OCI-M2 (cell line): Measurements from ENCODE around the gene KANK4.
"Not testable (repeated sequence)": the region's sequence is repeated elsewhere in the genome, so short reads cannot be mapped to it uniquely, and the experiment has no call there.

ENCODE experiments used
- DNase-seq: peaks from one replicate; lab custom pipeline; 2025; ENCODE audit not compliant: unreplicated experiment; lab: John Stamatoyannopoulos, UW

KANK4 gene

GRCh38 chr1:62276791-62277190 lies 42.4 kb downstream of the KANK4 start:
- DNase-seq = no peak

DNA sequence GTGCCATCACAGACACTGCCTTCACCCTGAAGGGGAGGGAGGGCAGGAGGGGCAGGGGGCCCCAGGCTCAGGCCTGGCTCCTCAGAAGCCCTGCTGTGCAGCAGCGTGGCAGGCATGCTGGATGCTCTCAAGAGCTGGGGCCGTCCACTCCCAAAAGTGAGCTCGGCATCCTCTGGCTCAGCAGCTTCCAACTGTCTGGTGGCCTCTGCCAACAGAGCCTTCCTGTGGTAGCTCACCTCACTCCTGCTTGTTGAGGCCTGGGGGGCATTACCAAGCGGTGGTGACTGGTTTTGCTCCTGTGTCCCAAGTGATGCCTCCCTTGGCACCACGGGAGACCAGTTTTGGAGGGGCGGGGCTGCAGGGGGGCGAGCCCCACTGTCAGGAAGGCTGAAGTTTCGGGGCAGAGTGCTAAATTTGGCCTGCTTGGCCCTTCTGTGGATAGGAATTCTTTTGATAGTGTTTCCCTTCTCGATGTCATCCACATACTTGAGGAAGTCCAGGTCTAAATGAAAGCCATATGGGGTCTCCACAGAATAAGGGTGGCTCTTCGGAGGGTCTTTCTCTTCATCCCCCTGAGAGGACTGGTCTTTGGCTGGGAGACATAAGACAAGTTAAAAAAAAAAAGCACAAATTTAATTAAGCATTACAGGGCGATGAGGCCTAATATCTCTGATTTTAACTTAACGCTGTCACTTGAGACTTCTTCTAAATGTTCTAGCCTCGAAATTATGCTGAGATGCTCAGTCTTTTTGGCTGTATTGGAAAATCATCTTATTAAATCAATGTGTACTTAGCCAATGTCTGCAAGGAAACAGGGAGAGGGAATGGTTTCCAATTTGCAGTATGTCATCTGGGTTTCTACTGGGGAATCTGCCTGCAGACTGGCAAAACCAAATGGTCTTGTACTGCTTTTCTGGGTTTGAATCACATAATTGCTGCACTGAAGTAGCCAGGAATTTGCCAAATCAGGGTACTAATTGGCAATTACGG lies 44.4 kb downstream of the KANK4 start:
- no peak for DNase-seq

GRCh38 chr1:62273953-62274352 lies 45.3 kb downstream of the KANK4 start:
- DNase-seq = no peak

- DNase-seq = no peak
Measured at GRCh38 chr1:62271948-62272728, 47.1 kb downstream of the KANK4 start.

DNA sequence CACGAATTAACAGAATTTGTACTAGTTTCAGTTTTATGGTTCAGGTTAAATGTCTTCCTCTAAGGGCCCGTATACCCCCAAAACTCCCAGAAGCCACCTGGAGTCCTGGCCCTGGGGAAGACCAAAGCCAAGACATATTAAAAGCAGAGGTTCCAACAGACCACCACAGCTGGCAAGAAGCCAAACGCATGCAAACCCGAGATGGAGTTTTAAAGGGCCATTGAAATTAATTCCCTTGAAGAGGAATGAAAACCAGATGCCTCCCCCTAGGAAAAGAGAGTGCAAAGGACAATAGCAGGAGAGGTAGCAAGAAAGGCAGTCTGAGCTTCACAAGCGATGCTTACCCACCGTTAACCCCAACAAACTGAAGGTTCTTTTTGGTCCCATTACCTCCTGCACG lies 48.1 kb downstream of the KANK4 start:
- no peak for DNase-seq

DNA sequence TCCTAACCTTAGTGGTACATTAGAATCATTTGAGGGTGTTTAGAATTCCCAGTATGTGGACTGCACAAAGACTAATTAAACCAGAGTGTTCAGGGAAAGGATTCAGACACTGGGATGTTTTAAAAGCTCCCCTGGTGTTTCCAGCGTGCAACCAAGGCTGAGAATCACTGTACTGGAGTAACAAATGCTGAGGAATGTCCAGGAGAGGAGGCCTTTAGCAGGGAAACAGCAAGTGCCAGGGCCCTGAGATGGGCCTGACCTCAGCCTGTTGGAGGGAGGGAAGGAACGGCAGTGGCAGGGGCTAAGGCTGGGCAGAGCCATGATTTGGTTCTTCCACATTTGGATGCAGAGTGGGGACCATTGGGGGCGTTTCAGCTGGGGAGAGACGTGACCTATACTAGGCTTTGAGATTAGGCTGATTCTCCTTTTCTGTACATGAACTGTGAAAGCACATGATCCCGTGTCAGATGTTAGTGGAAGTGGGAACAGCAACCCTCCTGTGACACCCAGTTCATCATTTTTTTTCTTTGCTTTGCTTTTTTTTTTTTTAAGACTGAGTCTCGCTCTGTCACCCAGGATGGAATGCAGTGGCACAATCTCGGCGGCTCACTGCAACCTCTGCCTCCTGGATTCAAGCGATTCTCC lies 49.3 kb downstream of the KANK4 start:
- DNase-seq = no peak

- no peak for DNase-seq
Measured at GRCh38 chr1:62269439-62269838, 49.8 kb downstream of the KANK4 start.

DNA sequence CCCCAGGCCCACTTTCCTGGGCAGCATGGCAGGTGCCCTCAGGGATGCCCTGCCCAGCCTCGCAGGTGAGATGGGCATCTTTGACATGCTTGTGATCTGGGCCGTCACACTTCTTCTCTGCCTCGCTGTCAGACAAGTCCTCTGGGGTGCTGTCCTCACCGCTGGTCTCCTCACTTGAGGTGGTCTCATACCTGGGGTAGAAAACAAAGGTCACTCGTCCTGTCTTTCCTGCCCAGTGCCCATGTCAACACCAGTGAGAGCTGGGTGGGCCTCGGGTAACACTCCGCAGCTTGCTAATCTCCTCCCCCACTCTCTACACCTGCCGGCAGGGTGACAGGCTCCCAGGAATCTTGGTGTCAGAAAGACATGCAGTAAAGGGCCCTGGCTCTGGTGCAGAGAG lies 50.9 kb downstream of the KANK4 start:
- no peak for DNase-seq

- no peak for DNase-seq
Measured at GRCh38 chr1:62265956-62266935, 53.0 kb downstream of the KANK4 start.

DNA sequence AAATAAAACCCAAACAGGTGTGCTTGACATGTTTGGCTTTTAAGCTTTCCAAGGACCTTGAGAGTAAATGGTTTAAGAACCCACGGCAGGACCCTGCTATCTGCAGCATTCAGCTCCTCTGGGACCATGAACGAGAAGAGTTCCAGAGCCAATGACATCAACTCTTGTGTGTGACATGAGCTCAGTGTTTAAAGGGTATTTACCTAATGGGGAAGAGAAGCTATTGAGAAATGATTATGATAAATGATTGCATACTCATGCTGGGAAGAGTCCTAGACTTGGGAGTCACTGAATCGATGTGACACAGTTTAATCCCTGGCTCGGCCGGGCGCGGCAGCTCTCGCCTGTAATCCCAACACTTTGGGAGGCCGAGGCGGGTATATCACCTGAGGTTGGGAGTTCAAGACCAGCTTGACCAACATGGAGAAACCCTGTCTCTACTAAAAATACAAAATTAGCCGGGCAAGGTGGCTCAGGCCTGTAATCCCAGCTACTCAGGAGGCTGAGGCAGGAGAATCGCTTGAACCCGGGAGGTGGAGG lies 55.4 kb downstream of the KANK4 start:
- DNase-seq = no peak

DNA sequence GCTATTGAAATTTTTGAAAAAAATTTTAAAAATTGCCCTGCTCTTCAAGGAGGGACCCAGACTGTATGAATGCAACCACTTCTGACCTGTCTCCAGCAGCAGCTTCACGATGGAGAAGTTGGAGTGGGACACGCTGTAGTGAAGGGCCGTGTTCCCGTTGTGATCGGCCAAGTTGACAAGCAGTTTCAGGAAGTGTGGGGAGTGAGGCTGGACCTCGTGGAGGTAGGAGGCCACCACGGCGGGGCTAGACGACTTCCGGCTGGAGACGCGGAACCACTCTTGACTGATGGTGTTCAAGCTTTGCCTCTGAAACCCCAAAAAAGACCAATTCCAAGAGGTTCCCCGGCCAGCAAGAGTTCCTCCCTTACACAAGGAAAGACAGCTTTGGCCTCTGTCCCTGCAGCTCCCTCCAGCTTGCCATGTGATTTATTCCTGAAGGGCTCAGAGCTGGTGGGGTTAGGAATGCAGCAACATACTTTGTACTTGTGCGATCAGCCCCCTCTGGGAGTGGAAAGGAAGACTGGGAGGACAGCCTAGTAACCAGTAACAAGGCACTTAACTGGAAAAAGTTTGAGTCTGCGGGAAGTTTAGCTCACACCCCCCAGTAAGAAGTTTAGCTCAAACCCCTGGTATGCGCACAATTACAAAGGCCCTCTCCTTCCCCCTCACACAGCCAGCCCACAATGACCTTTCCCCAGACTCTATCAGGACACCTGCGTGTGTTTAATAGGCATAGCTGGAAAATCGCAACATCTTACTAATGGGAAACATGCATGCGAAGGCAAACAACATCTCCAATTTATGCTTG lies 56.0 kb downstream of the KANK4 start:
- DNase-seq = no peak

- DNase-seq = no peak
Measured at GRCh38 chr1:62260688-62261087, 58.5 kb downstream of the KANK4 start.

GRCh38 chr1:62259551-62259950 lies 59.7 kb downstream of the KANK4 start:
- DNase-seq = no peak

- DNase-seq = no peak
Measured at GRCh38 chr1:62250126-62250726, 69.0 kb downstream of the KANK4 start.

- DNase-seq = no peak
Measured at GRCh38 chr1:62247391-62248168, 71.7 kb downstream of the KANK4 start.

- DNase-seq = no peak
Measured at GRCh38 chr1:62245201-62245600, 74.0 kb downstream of the KANK4 start.

- not testable (repeated sequence) for DNase-seq
Measured at GRCh38 chr1:62244380-62244779, 74.9 kb downstream of the KANK4 start.
